ENCODE data around the gene CALD1.
A peak's percentile ranks its signal among the peaks of the same experiment; 100 is the strongest.

CALD1 gene

GRCh38 chr7:134916171-134916883 lies 136.9 kb downstream of the CALD1 start:
- CTCF ChIA-PET: no interaction called here

GRCh38 chr7:134919240-134919641 lies 139.8 kb downstream of the CALD1 start:
- POLR2A ChIA-PET: no interaction called here
- no peak for TF ChIP-seq CTCF (IDR thresholded peaks at IDR 0.05; ENCODE audit: insufficient read depth, low read length, missing control alignments)
- H3K4me3 ChIP-seq (ENCODE audit: low read depth, low read length): no peak overlapping the region
- no peak for DNase-seq (ENCODE audit: low read depth, low spot score)
- CTCF ChIA-PET: no interaction called here

More at GRCh38 chr7:134916171-134916883, 136.9 kb downstream of the CALD1 start:
- TF ChIP-seq CTCF (IDR thresholded peaks at IDR 0.05; ENCODE audit: insufficient read depth, low read length, missing control alignments): no peak
- POLR2A ChIA-PET: no interaction called here
- H3K4me3 ChIP-seq (ENCODE audit: low read depth, low read length): no peak overlapping the region
- DNase-seq (ENCODE audit: low read depth, low spot score): no peak

GRCh38 chr7:134920026-134920753 lies 140.8 kb downstream of the CALD1 start:
- ChIA-PET CTCF (no interaction called here), POLR2A (interaction anchor here (0.6 to 0.8 kb wide), 3 partner anchors 168 to 260 kb away, joined by 3 read pairs; no protein-coding TSS in a partner anchor)

GRCh38 chr7:134922720-134923704 lies 143.6 kb downstream of the CALD1 start:
- ChIA-PET CTCF (interaction anchor here (0.7 to 1.0 kb wide), 2 partner anchors 17 to 236 kb away, joined by 3 read pairs; no protein-coding TSS in a partner anchor), POLR2A (no interaction called here)
- no peak overlapping the region for H3K4me3 ChIP-seq (ENCODE audit: low read depth, low read length)
- no peak for DNase-seq (ENCODE audit: low read depth, low spot score)
- TF ChIP-seq CTCF (IDR thresholded peaks at IDR 0.05; ENCODE audit: insufficient read depth, low read length, missing control alignments): no peak

More at GRCh38 chr7:134920026-134920753, 140.8 kb downstream of the CALD1 start:
- TF ChIP-seq CTCF (IDR thresholded peaks at IDR 0.05; ENCODE audit: insufficient read depth, low read length, missing control alignments): no peak
- H3K4me3 ChIP-seq (ENCODE audit: low read depth, low read length): no peak overlapping the region
- peak; percentile 77 for DNase-seq (ENCODE audit: low read depth, low spot score)

GRCh38 chr7:134925766-134926165 lies 146.3 kb downstream of the CALD1 start:
- DNase-seq (ENCODE audit: low read depth, low spot score): no peak
- ChIA-PET CTCF (no interaction called here), POLR2A (no interaction called here)
- no peak for TF ChIP-seq CTCF (IDR thresholded peaks at IDR 0.05; ENCODE audit: insufficient read depth, low read length, missing control alignments)
- no peak overlapping the region for H3K4me3 ChIP-seq (ENCODE audit: low read depth, low read length)

All from AG04449 (cell line).